ENCODE measurements around the gene PRR12. TPM values are rescaled to one million over a fixed set of nuclear protein-coding genes. Genes with fewer than 3 reads are reported as not detected.

The PRR12 gene
- total RNA-seq, 1 donor from 2014 or later, result 42.1 TPM

DNA sequence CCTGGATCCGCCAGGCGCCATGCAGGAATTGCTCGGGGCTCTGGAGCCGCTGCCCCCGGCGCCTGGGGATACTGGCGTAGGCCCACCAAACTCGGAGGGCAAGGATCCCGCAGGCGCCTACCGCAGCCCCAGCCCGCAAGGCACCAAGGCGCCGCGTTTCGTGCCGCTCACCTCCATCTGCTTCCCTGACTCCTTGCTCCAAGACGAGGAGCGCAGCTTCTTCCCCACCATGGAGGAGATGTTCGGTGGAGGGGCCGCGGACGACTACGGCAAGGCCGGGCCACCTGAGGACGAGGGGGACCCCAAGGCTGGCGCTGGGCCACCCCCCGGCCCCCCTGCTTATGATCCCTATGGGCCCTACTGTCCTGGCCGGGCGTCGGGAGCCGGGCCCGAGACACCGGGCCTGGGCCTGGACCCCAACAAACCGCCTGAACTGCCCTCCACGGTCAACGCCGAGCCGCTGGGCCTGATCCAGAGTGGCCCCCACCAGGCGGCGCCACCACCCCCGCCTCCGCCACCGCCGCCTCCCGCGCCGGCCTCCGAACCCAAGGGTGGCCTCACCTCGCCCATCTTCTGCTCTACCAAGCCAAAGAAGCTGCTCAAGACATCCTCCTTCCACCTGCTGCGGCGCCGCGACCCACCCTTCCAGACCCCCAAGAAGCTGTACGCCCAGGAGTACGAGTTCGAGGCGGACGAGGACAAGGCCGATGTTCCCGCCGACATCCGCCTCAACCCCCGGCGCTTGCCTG lies 6.1 kb downstream of the PRR12 start:
- TF ChIP-seq CTCF (IDR thresholded peaks at IDR 0.05), result no peak
- no peak for ATAC-seq (ENCODE audit: low read depth)
- H3K4me3 Mint-ChIP-seq, result no peak overlapping the region
- no peaks in the 10 kb centered on the region for H3K27me3 Mint-ChIP-seq
- no peaks in the 10 kb centered on the region for H3K9me3 Mint-ChIP-seq
- DNase-seq, result no peak
- POLR2A ChIA-PET, result interaction anchor here (1.5 kb wide), 1 partner anchor 43 kb away, joined by 4 read pairs; the partner anchor contains the start of gene RRAS
- H3K27ac Mint-ChIP-seq, result no peak overlapping the region
- H3K4me1 Mint-ChIP-seq, result peaks cover 28% of the 10 kb centered on the region
- peaks cover 50% of the 10 kb centered on the region for H3K36me3 Mint-ChIP-seq (ENCODE audit: low read depth)
- CTCF ChIA-PET, result no interaction called here
- intact Hi-C loops (cut with micrococcal nuclease), result no loop called here

DNA sequence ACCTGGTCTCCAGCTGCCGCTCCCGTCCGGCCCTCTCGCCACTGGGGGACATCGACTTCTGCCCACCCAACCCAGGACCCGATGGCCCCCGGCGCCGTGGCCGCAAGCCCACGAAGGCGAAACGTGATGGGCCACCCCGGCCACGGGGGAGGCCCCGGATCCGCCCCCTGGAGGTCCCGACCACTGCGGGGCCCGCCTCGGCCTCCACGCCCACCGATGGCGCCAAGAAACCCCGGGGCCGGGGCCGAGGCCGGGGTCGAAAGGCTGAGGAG lies 6.7 kb downstream of the PRR12 start:
- CTCF ChIA-PET, result no interaction called here
- no peak for TF ChIP-seq CTCF (IDR thresholded peaks at IDR 0.05)
- ATAC-seq (ENCODE audit: low read depth) (no peak), DNase-seq (no peak)
- intact Hi-C loops (cut with micrococcal nuclease), result no loop called here
- H3K4me3 Mint-ChIP-seq, result no peak overlapping the region
- H3K27me3 Mint-ChIP-seq, result no peaks in the 10 kb centered on the region
- peaks cover 55% of the 10 kb centered on the region for H3K36me3 Mint-ChIP-seq (ENCODE audit: low read depth)
- peaks cover 23% of the 10 kb centered on the region for H3K4me1 Mint-ChIP-seq
- H3K27ac Mint-ChIP-seq, result no peak overlapping the region
- no peaks in the 10 kb centered on the region for H3K9me3 Mint-ChIP-seq
- POLR2A ChIA-PET, result no interaction called here

- Mint-ChIP-seq H3K27me3 (no peaks in the 10 kb centered on the region), H3K36me3 (ENCODE audit: low read depth) (peaks cover 53% of the 10 kb centered on the region), H3K4me3 (no peak overlapping the region), H3K4me1 (peaks cover 3% of the 10 kb centered on the region), H3K27ac (no peak overlapping the region), H3K9me3 (no peaks in the 10 kb centered on the region)
- TF ChIP-seq CTCF (IDR thresholded peaks at IDR 0.05), result no peak
- ATAC-seq (ENCODE audit: low read depth) (no peak), DNase-seq (no peak)
- intact Hi-C loops (cut with micrococcal nuclease), result no loop called here
- ChIA-PET POLR2A (interaction anchor here (0.6 kb wide), 1 partner anchor 58 kb away, joined by 3 read pairs; no protein-coding TSS in a partner anchor), CTCF (no interaction called here)
Observed at GRCh38 chr19:49599378-49600295, 8.7 kb downstream of the PRR12 start.

- no peaks in the 10 kb centered on the region for H3K9me3 Mint-ChIP-seq
Observed at GRCh38 chr19:49601482-49602038, 10.6 kb downstream of the PRR12 start.

More at GRCh38 chr19:49601482-49602038, 10.6 kb downstream of the PRR12 start:
- H3K4me3 Mint-ChIP-seq, result no peak overlapping the region
- no peaks in the 10 kb centered on the region for H3K27me3 Mint-ChIP-seq
- H3K36me3 Mint-ChIP-seq (ENCODE audit: low read depth), result peaks cover 61% of the 10 kb centered on the region
- no peak for TF ChIP-seq CTCF (IDR thresholded peaks at IDR 0.05)
- intact Hi-C loops (cut with micrococcal nuclease), result no loop called here
- DNase-seq (no peak), ATAC-seq (ENCODE audit: low read depth) (no peak)
- no peak overlapping the region for H3K27ac Mint-ChIP-seq
- ChIA-PET CTCF (no interaction called here), POLR2A (interaction anchor here (0.5 kb wide), 1 partner anchor 10 kb away, joined by 6 read pairs; no protein-coding TSS in a partner anchor)
- H3K4me1 Mint-ChIP-seq, result peaks cover 2% of the 10 kb centered on the region

Measured in activated B cell treated with CpG ODN at 0.5 μM for 24 hours (primary cell).